ENCODE results near the gene OOSP2.

GRCh38 chr11:60003729-60004128, 36.5 kb upstream of the OOSP2 start:
- no peak for TF ChIP-seq CTCF (IDR thresholded peaks at IDR 0.05)
- TF ChIP-seq EP300 (IDR thresholded peaks at IDR 0.05), result no peak
- no peak for TF ChIP-seq POLR2A (IDR thresholded peaks at IDR 0.05)
- no peak for TF ChIP-seq POLR2AphosphoS5 (IDR thresholded peaks at IDR 0.05)
